ENCODE results near the gene SLC12A9.
"Not testable (repeated sequence)": the region's sequence is repeated elsewhere in the genome, so short reads cannot be mapped to it uniquely, and the experiment has no call there.

The SLC12A9 gene, protein sequence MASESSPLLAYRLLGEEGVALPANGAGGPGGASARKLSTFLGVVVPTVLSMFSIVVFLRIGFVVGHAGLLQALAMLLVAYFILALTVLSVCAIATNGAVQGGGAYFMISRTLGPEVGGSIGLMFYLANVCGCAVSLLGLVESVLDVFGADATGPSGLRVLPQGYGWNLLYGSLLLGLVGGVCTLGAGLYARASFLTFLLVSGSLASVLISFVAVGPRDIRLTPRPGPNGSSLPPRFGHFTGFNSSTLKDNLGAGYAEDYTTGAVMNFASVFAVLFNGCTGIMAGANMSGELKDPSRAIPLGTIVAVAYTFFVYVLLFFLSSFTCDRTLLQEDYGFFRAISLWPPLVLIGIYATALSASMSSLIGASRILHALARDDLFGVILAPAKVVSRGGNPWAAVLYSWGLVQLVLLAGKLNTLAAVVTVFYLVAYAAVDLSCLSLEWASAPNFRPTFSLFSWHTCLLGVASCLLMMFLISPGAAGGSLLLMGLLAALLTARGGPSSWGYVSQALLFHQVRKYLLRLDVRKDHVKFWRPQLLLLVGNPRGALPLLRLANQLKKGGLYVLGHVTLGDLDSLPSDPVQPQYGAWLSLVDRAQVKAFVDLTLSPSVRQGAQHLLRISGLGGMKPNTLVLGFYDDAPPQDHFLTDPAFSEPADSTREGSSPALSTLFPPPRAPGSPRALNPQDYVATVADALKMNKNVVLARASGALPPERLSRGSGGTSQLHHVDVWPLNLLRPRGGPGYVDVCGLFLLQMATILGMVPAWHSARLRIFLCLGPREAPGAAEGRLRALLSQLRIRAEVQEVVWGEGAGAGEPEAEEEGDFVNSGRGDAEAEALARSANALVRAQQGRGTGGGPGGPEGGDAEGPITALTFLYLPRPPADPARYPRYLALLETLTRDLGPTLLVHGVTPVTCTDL

DNA sequence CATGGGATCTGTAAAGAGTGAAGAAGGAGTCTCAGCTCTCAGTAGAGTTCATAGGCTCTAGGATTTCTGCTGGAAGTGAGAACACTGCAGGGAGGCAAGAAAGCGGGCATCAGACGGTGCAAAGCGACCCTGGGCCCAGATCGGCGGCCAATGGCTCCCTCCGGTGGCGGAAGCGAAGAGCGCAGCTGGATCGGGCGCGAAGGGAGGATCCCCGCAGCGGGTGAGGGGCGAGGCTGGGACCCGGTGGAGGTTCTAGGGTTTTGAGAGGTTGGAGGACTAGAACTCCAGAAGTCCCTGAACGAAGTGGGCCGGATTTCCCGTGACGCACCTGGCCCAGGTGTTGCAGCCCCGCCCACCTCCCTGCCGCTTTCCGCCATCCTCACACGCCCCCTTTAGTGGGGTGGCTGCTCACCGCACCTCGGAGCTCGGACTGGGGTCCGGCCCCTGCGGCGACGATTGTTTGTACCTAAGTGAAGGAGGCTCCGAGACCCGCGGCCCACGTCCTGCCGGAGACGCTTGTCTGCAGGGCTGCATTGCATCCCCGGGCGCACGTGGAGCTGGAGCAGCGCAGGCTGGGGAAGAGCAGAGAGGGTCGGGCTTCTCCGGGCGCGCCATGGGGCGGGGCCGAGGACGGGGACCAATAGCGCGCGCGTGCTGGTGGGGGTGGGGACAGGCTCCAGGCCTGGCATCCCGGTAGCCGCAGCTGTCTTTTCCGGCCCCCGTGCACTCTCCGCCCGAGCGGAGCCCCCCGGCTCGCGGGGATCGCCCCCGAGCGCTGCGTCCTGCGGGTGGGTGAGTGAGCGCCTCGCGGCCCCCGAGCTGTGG lies at the start of gene SLC12A9:
TSS of gene SLC12A9 (plus strand) at position 666 of the 825 bp plus-strand sequence. CDS start 1,485 bp downstream, outside the sequence.
- peak; percentile 93 to 95 for DNase-seq

DNA sequence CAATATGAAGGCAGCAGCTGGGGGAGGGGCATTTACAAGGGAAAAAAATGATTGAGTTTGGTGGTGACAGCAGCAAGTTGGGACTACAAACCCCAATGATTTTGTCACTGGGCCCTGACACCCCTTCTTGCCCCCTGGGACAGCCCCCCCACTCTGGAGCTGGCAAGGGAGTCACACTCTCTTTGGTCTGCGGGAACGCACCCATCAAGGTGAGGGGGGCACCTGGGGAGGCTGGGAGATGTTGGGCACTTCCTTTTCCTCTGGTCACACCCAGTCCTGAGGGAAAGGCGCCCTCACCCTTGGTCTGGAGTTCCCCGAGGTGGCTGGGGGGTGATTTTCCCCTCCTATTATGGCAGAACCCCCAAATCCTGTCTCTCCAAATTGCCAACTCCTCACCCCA lies 49.6 kb upstream of the SLC12A9 start:
- DNase-seq = no peak

DNA sequence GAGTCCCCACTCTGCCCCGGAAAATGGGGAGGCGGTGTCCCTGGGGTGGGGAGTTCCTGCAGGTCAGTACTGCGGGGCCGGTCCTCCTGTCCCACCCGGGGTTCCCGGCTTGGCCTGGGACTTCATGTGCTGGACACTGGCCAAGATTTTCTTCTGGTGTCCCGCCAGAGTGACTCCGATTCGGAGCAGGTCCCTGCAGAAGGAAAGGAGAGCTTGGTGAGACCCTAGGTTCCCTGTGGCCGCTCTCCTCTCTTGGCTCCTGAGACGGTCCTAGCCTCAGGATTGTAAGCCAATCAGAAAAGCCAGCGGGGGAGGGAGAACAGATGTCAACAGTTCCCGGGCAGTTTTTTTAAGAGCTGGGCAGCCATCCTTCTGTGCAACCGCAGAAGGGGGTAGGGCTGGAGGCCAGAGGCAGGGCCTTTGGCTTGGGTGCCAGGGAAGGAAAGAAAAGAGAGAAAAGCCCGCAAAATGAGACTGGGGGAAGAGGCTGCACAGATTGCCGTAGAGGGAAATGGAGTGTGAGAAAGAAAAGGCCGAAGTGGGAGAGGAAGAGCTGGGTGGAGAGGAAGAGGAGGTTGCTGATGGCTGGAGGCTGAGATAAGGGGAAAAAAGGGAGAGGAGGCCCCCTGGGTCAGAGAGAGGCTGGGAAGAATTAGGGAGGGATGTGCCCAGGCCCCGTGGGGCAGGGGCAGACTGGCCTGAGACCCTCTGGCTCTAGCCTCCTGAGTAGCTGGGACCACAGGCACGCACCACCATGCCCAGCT lies 48.9 kb upstream of the SLC12A9 start:
- DNase-seq = peak; percentile 15 to 61

DNA sequence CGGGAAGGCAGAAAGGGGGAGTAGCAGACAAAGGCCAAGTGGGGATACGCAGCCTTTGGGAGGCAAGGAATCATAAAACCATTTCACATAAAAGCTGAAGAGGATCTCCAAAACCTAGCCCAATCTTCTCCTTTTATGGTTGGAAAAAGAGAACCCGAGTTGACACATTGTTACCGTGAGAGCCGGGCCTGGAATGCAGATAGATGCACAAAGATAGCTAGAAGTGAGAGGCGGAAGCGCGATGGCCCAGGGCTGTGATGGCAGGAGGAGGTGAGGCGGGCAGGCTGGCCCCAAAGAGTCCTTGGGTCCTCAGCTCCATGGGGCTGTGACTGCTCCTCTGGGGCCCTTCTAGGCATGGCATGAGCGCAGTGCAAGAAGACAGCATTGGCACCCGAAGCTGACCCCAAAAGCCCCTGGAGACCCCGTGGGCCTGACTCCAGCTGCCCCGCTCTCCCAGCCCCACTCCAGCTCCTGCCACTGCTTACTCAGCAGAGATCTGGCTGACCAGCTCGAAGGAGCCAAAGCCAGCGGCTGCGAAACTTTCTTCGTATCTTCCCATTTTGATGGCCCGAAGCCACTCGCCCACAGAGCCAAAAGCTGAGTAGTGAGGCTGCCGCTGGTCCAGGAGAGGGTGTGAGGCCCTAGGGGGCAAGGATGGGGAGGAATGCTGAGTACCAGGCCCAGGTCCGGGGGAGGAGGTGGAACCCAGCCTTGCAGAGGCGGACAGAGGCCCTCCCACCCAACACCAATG lies 47.7 kb upstream of the SLC12A9 start:
- no peak for DNase-seq

DNA sequence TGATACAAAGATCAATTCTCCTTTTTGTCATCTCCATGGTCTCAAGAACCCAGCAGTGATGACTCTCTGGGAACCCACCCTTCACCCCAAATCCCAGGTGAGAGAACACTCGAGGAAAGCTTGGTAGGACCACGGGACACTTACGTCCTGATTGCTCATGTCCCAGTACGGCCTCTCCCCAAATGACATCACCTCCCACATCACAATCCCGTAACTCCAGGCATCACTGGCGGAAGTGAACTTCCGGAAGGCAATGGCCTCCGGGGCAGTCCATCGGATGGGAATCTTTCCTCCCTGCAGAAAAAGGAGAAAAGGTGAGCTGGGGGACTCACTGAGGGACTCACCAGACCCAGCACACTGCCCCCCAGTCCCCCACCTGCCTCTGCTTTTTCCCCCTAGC lies 46.2 kb upstream of the SLC12A9 start:
- no peak for DNase-seq

DNA sequence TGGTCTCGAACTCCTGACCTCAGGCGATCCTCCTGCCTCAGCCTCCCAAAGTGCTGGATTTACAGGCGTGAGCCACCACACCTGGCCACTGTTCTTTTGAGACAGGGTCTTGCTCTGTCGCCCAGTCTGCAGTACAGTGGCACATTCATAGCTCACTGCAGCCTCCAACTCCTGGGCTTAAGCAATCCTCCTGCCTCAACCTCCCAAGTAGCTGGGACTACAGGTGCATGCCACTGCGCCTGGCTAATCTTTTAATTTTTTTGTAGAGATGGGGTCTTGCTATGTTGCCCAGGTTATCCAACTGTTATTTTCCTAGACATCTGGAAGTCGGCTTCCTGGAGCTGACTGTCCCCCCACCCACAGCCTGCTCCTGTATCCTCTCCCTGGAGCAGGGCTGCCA lies 45.6 kb upstream of the SLC12A9 start:
- not testable (repeated sequence) for DNase-seq

DNA sequence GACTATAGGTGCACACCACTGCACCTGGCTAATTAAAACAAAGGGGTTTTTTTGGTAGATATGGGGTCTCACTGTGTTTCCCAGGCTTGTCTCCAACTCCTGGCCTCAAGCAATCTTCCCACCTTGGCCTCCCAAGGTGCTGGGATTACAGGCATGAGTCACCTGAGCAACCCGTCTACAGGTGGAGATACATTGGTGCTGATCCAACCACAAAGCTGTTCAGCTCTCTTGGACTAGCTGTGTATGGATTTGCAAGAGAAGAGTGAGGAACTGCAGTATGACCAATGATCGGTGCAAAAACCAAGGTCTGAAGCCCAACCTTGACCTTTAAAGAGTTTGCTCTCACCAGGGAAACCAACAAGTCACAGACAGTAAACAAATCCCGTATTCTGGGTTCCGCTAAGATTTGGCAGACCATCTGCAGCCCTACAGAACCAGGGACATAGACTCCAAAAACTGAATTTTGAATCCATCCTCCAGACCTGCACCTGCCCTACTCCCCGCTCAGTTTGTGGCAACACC lies 44.1 kb upstream of the SLC12A9 start:
- DNase-seq = no peak

DNA sequence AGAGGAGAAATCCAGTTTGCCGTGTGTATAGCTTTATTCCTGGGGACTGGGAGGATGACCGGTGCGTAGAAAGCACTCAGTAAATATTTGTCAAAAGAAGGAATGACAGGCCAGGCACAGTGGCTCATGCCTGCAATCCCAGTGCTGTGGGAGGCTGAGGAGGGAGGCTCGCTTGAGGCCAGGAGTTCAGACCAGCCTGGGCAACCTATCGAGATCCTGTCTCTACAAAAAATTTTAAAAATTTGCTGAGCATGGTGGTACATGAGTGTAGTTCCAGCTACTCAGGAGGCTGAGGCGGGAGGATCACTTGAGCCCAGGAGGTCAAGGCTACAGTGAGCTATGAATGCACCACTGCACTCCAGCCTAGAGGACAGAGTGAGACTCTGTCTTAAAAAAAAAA lies 41.0 kb upstream of the SLC12A9 start:
- DNase-seq = no peak

DNA sequence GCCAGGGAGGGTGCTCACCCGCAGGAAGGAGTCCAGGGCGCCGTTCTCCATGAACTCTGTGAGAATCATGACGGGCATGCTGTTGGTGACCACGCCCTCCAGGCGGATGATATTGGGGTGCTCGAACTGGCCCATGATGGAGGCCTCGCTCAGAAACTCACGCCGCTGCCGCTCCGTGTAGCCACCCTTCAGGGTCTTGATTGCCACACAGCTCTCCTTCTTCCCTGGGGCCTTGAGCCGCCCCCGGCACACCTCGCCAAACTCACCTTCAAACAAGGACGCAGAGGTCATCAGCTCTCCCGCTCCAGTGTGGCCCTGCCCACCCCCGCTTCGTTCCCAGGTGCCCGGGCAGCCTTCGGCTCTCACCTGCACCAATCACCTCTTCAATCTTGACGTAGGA lies 39.8 kb upstream of the SLC12A9 start:
- DNase-seq = no peak

DNA sequence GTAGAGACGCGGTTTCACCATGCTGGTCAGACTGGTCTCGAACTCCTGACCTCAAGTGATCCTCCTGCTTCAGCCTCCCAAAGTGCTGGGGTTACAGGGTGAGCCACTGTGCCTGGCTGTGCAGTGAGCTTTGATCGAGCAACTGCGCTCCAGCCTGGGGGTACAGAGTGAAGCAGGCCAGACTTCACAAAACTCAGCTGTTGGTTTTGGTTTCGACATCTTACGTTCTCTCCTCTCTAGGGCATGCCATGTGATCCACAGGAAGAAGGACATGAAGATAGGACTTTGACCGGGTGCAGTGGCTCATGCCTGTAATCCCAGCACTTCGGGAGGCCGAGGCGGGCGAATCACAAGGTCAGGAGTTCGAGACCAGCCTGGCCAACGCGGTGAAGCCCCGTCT lies 36.0 kb upstream of the SLC12A9 start:
- not testable (repeated sequence) for DNase-seq

DNA sequence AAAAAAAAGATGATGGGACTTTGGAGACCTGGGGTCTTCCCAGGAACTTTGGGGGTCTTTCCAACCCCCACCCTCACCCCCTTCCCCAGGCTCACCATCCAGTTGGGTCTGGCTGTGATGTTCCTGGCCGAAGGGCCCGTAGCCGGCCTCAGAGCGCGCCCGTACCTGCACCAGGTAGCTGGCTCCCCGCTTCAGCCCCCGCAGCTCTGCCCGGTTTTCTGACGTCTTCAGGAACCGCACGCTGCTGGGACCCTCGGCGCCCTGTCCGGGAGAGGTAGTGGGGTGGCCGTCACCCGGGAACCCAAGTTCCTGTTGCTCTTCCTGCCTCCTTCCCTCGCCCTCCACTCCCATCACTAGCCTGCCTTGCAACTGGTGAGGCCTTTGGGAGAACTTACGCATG lies 35.4 kb upstream of the SLC12A9 start:
- no peak for DNase-seq

DNA sequence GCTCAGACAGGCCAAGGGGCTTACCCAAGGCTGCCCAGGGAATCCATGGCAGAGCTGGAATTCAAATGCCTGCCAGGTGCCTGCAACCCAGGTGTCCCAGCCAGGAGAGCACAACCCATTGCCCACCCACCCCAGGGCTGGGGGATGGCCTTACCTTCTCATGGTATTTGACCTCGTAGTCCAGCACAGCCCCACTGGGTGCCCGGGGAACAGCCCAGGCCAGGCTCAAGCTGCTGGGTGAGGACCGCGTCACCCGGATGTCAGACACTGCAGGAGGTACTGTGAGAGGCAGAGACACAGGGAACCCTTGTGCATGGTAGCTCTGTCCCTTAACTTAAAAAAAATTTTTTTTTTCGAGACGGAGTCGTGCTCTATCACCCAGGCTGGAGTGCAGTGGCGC lies 34.1 kb upstream of the SLC12A9 start:
- no peak for DNase-seq

DNA sequence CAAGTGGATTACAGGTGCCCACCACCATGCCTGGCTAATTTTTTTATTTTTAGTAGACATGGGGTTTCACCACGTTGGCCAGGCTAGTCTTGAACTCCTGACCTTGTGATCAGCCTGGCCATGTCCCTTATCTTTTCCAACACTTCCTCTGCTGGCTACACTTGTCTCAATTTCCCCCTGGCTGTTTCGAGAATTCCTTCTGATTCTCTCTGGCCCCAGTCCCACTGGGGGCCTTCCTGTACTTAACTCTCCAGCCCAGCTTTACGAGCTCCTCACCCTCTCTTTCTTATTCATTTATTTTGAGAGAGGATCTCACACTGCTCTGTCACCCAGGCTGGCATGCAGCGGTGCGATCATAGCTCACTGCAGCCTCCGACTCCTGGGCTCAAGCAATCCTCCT lies 33.7 kb upstream of the SLC12A9 start:
- DNase-seq = no peak

DNA sequence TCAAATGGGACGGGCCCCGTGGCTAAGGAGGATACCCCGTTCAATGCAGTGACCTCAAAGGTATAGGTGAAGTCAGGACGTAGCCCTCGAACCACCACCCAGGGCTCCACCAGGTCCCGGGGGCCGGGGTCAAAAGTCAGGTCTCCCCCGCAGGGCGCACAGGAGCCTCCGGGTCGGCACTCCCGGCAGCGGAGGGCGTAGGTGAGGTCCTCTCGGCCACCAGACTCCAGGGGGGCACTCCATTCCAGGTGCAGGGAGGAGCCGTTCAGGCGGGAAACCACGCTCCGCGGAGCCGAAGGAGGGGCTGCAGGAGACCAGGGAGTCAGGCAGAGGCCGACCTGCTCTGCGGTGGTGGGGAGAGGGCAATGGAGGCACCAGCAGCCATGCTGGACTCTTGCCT lies 32.9 kb upstream of the SLC12A9 start:
- no peak for DNase-seq

DNA sequence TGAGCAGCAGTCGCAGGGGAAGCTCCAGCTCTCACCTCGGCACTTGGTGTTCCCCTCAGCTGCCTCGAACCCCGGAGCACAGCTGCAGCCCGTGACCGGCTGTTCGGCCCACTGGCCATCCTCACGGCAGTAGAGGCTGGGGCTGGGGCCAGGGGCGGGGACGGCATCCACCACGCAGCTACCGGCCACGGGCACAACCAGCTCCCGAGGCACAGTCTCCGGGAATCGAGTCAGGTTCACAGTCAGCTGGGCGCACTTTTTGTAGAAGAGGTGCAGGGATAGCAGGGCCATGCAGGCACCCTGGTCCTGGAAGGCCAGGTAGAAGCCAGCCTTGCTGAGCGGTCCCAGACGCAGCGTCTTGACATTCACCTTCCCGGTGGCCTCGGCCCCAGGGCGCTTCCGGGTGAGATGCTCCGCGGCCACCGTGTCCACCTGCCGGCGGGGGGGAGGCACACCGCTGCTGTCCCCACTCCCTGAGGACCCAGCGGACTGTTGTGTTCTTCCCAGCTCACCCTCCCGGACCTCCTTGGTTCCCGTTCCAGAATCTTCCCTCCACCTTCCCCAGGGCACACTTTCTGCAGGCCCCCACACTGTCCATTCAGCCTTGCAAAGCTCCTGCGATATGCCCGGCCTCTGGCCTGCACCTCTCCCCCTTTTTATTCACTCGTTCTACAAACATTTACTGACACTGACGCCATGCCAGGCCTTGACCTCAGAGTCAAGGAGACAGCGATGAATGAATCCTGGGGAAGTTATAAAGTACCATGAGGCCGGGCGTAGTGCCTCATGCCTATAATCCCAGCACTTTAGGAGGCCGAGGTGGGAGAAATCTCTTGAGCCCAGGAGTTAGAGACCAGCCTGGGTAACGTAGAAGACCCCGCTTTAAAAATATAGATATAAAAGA lies 30.0 kb upstream of the SLC12A9 start:
- DNase-seq = no peak

DNA sequence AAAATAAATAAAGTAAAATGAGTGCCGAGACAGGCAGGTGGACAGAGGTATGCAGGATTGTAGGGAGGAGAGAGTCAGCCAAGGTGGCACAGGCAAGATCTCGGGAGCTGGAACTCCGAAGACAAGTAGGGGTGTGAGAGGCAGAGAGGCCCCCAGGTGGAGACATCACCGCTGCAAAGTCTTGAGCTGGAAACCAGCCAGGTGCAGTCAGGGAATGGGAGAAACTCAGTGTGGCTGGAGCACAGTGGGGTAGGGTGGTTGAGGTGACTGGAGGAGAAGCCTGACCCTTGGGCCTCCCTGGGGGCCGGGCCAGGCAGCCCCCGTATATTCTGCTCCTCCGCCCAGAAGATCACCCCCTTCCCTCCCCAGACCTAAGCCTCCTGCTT lies 29.4 kb upstream of the SLC12A9 start:
- no peak for DNase-seq

DNA sequence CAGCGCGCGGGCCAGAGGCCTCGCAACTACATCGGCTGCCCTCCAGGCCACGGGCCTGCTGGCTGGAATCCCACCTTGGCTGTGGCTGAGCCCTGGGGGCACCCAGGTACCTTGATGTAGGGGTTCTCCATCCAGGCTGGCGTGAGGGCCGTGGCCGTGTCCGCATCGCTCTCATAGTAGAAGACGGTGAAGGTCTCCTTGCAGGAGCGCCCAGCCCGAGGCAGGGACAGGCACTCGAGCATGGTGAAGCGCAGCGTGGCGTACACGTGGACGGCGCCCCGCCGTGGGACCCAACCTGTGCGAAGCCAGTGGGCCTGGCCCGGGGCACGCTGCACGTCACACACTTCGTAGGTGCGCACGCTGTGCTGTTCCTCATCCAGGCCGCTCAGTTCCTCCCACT lies 29.0 kb upstream of the SLC12A9 start:
- no peak for DNase-seq

DNA sequence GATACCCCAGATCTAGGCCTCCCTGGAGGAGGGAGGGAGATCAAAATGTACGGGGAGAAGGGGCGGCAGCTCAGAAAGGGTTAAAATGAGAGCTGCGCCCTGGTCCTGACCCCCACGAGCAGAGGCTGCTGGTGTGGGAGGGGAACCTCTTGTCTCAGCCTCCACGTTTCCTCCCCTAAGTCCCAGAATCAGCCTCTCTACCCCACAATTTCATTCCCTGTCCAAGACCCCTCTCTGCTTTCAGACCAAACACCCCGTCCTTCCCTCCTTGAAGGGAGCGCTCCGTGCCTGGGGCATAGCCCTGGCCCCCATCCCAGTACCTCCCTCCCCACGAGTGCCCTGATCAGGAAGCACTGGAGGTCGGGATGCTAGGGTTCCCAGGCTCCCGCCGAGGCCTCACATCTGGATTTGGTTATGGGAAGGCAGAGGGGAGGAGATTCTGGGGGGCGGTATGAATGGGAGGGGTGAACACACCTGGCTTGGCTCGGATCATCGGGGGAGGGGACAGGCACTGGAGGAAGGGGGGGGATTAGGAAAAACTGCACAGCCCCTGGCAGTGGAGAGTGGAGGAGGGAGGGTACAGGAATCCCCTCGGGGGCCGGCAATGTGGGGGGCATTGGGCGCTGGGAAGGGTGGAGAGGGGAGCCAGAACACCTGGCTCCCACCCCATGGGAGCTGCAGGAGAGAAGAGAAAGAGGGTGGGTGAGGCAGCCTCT lies 27.9 kb upstream of the SLC12A9 start:
- no peak for DNase-seq

DNA sequence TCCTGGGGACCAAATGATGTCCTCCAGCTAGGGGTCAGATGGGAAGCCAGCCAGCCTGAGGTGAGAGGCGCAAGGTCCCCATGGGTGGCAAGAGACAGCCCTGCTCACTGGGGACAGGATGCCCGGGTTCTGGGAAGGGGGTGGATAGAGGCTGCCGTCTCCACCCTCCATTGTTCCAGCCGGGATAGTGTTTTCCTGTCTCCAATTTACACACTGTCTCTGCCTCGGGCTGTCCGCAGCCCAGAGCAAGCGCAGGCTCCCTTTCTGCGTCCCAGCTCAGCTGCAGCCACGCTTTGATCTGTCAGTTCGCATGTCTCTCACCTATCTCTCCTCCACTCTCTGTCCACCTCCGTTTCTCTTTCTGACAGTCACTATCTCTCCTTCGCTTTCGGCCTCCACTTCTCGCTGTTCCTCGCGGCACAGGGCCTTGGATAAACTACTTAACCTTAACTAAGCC lies 27.3 kb upstream of the SLC12A9 start:
- DNase-seq = no peak

Data from NCI-H187 (cell line).